Globus pallidus (tissue), 1 donor: Measurements from ENCODE around the gene BACH2.

Source experiments
- DNase-seq: peaks from one replicate; pipeline ENCODE4 v3.0.0-alpha.2; 2015; ENCODE audit warnings: low spot score

Gene BACH2

DNA sequence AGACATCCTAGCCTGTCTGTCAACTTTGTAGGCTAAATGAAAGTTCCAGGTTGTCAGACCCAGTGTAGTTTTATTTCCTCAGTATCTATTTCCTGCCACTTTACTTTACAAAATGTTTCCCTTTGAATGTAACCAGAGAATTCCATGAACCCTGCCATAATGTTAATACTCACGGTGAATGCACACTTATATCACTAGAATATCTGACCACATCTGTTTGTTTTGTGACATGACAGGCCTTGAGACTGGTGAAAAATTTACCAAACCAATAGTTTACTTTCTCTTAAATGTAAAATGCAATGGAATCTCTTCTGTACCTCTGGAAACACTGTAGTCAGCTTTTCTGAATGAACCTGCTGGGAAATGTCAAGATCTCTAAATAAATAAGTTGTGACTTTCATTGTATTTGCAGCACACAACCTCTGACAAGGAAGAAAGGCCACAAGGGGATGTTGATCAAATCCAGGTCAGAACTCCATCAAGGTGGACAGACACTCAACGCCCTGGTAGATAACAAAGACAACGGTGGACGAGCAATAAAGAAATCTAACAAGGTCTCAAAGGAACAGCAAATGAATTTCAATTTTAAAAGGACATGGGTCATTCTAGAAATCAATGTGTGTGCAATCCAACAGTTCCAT lies 59.2 kb downstream of the BACH2 start:
- no peak for DNase-seq

GRCh38 chr6:90233994-90234393 lies 62.6 kb downstream of the BACH2 start:
- no peak for DNase-seq

DNA sequence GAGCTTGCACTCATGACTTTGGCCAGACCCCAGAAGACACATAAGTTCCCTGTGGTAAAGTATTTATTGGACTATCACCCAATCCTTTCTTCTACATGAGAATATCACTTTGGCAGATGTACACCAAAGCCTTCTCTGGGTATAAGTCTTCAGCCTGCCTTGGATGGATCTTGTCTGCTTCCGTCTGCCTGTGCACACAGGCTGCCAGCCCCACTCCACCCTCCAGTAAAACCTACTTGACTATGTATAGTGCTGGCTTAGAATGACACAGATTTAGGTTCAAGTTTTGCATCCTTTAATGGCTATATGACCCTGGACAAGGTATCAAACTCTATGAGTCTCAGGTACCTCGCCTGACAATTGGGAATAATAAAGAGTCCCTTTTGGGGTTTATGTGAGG lies 63.4 kb downstream of the BACH2 start:
- no peak for DNase-seq

- DNase-seq: no peak
Measured at GRCh38 chr6:90231798-90232197, 64.8 kb downstream of the BACH2 start.

- DNase-seq: no peak
Measured at GRCh38 chr6:90231308-90231707, 65.3 kb downstream of the BACH2 start.

DNA sequence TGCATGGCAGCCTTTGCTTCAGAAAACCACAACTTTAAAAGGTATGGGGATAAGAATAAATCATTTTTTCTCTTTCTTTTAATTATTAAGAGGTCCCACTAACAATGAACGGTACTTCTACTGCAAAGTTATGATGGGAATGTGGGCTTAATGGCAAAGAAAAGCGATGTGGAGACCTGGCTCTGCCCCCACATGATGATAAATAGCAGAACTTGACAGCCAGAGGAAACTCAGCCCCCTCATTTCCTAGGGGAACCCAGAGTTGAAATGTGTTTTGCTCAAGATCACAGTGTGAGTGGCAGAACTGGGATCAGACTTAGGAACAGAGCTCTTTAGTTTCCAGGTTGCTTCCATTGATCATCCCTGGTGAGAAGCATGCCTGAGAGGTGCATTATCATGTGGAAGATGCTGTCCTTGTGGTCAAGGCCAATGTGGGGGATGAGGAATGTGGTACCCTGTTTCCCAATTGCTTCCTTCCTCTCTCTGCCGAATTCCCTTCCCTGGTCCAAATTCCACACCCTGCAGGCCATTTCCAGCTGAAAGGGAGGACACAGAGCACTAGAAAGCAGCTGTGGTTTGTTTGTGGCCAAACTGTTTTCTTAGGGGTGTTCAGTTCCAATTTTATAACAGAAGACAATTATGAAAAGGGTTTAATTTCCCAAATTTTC lies 66.0 kb downstream of the BACH2 start:
- no peak for DNase-seq

GRCh38 chr6:90229331-90230010 lies 67.2 kb downstream of the BACH2 start:
- no peak for DNase-seq

- DNase-seq: no peak
Measured at GRCh38 chr6:90227673-90228072, 69.0 kb downstream of the BACH2 start.

- DNase-seq: no peak
Measured at GRCh38 chr6:90227213-90227612, 69.4 kb downstream of the BACH2 start.

DNA sequence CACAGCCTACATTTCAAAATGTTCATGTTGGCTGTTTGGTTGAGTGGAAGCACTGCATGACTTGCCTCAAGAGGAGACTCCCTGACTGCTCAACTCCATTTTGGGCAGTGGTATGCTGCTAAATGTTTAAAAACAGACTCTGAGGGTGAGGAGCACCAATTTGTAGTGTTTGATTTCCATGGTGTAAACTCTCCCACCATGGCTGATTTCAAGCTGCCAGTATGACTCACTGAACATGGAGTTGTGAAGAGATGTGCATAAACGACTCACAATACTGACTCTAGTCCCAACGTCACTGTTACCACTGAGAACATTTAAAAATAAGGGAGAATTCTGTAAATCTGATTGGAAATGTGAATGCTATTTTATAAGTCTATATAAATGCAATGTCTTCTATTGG lies 70.4 kb downstream of the BACH2 start:
- no peak for DNase-seq

DNA sequence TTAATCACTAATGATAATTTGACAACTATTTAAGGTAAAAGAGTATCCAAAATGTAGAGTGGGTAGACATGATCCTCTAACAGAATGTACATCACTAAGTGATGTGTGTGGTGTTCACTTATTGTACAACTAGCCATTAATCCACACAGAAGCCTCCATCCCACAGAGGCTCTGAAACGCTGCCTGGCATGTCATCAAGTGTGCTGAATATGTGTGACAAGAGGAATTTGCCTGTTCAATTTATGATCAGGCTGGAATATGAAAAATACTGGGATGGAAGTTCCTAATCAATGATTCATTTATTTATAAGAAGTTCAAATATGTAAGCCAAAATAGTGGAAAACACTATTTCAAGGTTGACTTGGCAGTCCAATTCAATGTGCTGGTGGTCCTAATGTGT lies 72.4 kb downstream of the BACH2 start:
- DNase-seq: no peak

GRCh38 chr6:90222724-90223198 lies 73.9 kb downstream of the BACH2 start:
- no peak for DNase-seq

GRCh38 chr6:90222008-90222407 lies 74.6 kb downstream of the BACH2 start:
- no peak for DNase-seq

DNA sequence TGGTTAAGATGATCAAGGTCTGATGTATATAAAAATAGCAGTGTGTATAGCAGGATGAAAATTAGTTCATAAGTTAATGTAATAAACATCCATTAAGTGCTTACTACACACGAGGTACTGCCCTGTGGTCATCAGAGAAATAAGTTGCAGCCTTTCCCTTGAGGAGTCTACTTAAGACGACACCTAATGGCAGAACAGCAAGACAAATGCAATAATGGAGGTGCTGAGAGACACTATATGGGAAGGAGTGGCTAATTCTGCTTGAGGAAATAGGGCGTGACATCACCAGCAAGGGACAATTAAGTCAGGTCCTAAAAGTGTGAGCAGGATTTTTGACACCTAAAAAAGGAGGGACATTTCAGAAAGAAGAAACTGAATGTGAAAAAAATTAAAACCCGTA lies 75.2 kb downstream of the BACH2 start:
- no peak for DNase-seq

DNA sequence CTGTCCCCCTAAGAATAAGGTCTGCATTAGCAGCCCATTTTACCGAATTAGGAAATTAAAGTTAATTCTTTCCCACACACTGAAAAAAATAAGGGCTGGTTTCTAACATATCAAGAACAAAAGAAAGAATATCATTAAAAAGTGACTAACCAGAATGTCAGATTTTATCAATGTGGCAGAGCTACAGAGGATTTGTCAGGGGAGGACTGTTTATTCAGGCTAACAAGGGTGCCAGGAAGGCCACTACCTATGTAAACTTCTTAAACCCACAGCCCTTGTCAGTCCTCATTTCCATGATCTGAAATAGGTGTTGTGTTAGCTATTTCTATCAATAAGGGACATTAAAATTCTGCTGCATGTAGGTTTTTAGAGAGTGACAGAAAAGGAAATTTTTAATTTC lies 76.4 kb downstream of the BACH2 start:
- no peak for DNase-seq

DNA sequence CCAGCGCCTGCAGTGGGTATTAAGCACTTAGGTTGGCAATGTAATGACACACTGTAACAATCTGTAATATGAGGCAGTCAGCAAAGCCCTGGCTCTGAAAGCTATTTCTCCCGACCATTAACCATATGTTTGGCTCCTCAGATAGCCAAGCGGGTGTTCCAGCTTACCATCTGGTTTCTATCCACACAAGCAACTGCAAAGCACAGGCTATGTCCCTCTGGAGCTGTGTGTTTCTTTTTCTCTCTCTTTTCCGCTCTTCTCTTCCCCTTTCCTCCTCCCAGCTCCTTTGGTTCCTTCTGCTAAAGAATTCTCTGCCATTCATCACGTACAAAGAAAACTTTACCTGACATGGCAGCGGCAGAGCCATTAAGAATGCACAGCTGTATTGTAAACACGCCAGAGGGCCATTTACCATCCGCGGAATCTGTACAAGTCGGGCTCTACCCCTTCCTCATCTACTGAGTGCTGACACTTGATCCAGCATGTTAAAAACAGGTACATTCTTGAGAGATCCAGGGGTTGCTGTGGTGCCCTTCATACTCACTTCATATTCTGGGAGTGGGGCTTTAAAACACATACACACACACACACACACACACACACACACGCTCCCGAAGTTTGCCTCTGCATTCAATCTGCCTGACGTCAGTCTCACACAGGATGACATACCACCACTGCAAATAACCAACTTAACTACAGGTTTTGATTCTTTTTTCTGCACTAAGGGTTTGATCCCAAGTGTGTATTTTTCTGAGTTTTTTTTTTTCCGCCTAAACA lies 77.2 kb downstream of the BACH2 start:
- peak; percentile 57 for DNase-seq

- DNase-seq: no peak
Measured at GRCh38 chr6:90218959-90219208, 77.8 kb downstream of the BACH2 start.

DNA sequence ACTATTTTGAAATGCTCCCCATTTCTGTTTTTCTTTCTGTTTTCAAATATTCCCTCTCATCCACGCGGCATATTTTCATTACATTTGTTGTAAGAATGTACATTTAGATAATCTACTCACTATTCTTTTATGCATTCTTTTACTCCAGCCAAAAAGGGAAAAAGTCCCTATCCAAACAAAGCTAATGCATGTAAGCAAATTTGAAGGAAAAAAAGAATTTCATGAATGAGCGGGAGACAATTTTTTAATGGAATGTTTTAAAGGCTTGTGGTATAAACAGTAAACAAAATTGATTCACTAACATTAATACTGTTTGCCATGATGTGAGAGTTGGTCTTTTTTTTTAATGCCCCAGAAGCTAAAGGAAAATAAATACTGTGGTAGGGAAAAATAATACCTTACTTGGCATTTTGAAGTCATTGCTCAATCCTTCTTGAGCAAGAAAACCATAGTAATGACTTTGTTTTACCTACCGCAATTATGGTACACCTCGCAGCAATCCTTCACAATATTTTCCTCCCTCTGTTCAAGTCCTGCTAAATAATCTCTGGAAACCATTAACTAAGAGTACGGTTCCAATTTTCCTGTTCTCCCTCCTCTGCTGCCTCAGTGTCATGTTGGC lies 79.0 kb downstream of the BACH2 start:
- DNase-seq: no peak

DNA sequence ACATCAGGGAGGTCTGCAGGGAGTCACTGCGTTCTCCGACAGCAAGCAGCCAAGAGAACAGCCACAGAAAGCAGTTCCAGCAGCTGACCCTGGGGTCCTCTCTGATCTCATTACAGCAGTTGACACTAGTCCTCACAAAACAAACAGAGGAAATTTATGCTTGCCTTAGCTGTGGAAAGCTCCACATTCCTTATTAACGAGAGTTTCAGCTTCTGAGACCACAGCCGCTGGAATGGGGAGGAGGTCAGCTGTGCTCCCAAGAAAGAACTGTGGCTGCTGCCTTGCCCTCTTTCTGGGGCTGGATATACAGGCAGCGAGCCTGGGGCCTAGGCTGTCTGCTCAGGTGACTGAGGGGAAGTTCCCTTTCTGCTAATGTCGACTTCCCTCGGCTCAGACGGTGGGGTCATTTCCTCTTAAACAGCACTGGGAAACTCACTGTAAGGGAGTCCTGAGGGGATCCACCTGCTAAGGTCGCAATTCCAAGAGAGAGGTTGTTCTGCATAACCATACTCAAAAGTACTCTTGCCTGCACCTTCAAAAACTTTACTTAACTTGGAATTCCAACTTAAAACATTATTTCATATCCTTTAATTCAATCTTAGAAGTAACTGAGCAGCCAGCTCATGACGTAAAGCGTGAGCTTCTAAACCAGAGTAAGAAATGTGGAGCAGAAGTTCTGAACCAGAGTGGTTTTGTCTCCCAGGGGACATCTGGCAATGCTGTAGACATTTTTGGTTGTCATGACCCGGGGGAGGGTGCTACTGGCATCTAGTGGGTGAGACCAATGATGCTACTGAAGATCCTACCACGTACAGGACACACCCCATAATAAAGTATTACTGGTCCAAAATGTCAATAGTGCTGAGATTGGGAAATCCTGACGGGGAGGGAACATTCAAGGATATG lies 80.3 kb downstream of the BACH2 start:
- DNase-seq: no peak

GRCh38 chr6:90214966-90215365 lies 81.7 kb downstream of the BACH2 start:
- no peak for DNase-seq

- no peak for DNase-seq
Measured at GRCh38 chr6:90214461-90214860, 82.2 kb downstream of the BACH2 start.
